Testis (tissue), 5 donors: ENCODE data around the gene DRG2. TPM values are rescaled to one million over a fixed set of nuclear protein-coding genes. Genes with fewer than 3 reads are reported as not detected.

Source experiments
- DNase-seq: peaks from one replicate; pipeline ENCODE4 v3.0.0-alpha.2; 2019
- H3K27ac ChIP-seq, 2 donors: fragments of 200-600 bp; sonication (generic); one replicate each; pipeline ENCODE4 v1.5.1; 2019
- H3K27me3 ChIP-seq: fragments of 200-600 bp; sonication (generic); one replicate; pipeline ENCODE4 v1.5.1; 2019
- H3K36me3 ChIP-seq: fragments of 200-600 bp; sonication (generic); one replicate; pipeline ENCODE4 v1.5.1; 2017; ENCODE audit warnings: low read depth; ENCODE audit errors: missing control alignments
- H3K4me1 ChIP-seq: fragments of 200-600 bp; sonication (generic); one replicate; pipeline ENCODE4 v1.5.1; 2019
- H3K4me3 ChIP-seq, 2 donors: fragments of 200-600 bp; sonication (generic); one replicate each; pipeline ENCODE4 v1.5.1; 2017 to 2019
- H3K9me3 ChIP-seq: fragments of 200-600 bp; sonication (generic); one replicate; pipeline ENCODE4 v1.5.1; 2017
- POLR2A ChIP-seq: fragments of 450-650 bp; IDR thresholded peaks from one replicate; pipeline ENCODE4 v1.6.1; 2017; ENCODE audit warnings: antibody characterized with exemption, mild to moderate bottlenecking, moderate library complexity
- WGBS, 2 donors: methylation state at CpG; one replicate each; pipeline ENCODE4 v1.1.5; 2018; 5-methylcytosine and 5-hydroxymethylcytosine counted together
- intact Hi-C: fragments of 100-400 bp; cut with DNase I; formaldehyde crosslinking; loops from one replicate; pipeline ENCODE4 v1.15.1; 2023; ENCODE audit warnings: low total_unique reads
- long read RNA-seq, 2 donors: transcript quantifications; one replicate each; lab custom pipeline, GENCODE V29; 2026
- polyA plus RNA-seq: library from polyadenylated mRNA; stranded (reverse); fragments of 350-450 nt; fragmentation: Illumina TruSeq; extraction: RNeasy Lipid Tissue Mini Kit (QIAGEN cat#74804); gene quantifications from one replicate; pipeline ENCODE4 v1.2.3, GENCODE V29; 2014; ENCODE audit warnings: low read depth, low replicate concordance; ENCODE audit not compliant: insufficient read depth
- total RNA-seq, 2 donors: library from RNA; depleted of rRNA; stranded (reverse); fragments of >200 nt; gene quantifications; one replicate each; pipeline ENCODE4 v1.2.3, GENCODE V29; 2016
- TF ChIP-seq, protein P1 (sequence below), 3 experiments: fragments of 450-650 bp in 2 of 3; fragments of 200-600 bp in 1 of 3; sonication (generic) in 1 of 3; IDR thresholded peaks; one replicate each; pipeline ENCODE4 v1.5.1; 2016 to 2019; ENCODE audit warnings: antibody characterized with exemption in 3 of 3, mild to moderate bottlenecking in 2 of 3, moderate library complexity in 1 of 3

Gene DRG2, protein sequence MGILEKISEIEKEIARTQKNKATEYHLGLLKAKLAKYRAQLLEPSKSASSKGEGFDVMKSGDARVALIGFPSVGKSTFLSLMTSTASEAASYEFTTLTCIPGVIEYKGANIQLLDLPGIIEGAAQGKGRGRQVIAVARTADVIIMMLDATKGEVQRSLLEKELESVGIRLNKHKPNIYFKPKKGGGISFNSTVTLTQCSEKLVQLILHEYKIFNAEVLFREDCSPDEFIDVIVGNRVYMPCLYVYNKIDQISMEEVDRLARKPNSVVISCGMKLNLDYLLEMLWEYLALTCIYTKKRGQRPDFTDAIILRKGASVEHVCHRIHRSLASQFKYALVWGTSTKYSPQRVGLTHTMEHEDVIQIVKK
- total RNA-seq (10 to 100 TPM; 42.9 to 43.1 TPM), polyA plus RNA-seq (26.0 TPM)
- long read RNA-seq, donor 1, transcript DRG2-201 (13 exons, 1,964 nt) = major isoform, 18 of 19 reads
- long read RNA-seq, donor 1, partial matches to known transcripts = 0 of 19 reads
- long read RNA-seq, donor 1, other reads (novel, unspliced or antisense) = 0 of 19 reads
- long read RNA-seq, donor 2, transcript DRG2-201 (13 exons, 1,964 nt) = major isoform, 6 of 7 reads
- long read RNA-seq, donor 2, partial matches to known transcripts = 0 of 7 reads
- long read RNA-seq, donor 2, other reads (novel, unspliced or antisense) = 0 of 7 reads

DNA sequence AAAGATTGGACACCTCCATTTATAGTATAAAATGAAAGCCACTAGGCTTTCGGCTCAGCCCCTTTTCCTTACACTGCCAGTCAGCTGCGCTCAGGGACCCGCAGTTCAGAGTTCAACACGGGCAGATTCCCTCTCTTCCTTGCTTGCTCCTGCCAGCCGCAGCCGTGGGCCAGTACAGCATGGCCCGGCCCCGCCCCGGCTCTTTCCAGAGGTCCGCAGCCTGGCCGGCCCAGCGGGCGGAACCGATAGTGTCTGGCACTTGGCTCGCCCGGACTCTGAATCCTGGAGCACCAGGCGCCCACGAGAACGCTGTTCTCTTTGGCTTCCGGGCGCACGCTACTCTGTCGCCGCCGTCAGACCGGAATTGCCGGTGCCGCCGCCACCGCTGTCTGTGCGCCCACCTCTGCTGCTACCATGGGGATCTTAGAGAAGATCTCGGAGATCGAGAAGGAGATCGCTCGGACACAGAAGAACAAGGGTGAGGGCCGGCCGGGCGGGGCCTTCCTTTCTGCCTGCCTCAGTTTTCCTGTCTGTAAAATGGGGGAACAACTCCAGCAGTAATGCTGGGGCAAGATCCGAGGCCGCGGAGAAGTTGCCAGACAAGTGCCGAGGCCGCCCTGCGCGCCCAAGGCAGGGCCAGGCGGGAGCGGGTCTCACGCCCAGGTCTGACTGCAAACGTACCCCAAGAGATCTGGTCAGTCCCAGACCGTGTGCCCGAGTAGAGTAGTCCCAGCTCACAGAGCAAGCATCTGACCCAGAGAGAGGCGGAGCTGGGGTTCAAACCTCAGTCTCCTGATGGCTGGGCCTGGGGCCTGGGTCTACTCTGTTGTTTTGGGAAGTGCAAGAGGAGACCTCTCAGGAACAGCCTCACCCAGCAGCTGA lies at the start of gene DRG2:
DRG2 (plus strand) TSS at position 339 of the 882 bp plus-strand sequence; CDS start at position 415, 76 bp downstream.
- Histone ChIP-seq H3K4me1 (peaks cover 6% of the 10 kb centered on the region), H3K36me3 (no peaks in the 10 kb centered on the region), H3K4me3 (peak within 1 kb of the TSS; percentile 76 to 86), H3K9me3 (no peaks in the 10 kb centered on the region), H3K27me3 (no peaks in the 10 kb centered on the region), H3K27ac (peak within 1 kb of the TSS; percentile 46 to 76)
- intact Hi-C loops = no loop called here
- TF ChIP-seq, protein P1, sequence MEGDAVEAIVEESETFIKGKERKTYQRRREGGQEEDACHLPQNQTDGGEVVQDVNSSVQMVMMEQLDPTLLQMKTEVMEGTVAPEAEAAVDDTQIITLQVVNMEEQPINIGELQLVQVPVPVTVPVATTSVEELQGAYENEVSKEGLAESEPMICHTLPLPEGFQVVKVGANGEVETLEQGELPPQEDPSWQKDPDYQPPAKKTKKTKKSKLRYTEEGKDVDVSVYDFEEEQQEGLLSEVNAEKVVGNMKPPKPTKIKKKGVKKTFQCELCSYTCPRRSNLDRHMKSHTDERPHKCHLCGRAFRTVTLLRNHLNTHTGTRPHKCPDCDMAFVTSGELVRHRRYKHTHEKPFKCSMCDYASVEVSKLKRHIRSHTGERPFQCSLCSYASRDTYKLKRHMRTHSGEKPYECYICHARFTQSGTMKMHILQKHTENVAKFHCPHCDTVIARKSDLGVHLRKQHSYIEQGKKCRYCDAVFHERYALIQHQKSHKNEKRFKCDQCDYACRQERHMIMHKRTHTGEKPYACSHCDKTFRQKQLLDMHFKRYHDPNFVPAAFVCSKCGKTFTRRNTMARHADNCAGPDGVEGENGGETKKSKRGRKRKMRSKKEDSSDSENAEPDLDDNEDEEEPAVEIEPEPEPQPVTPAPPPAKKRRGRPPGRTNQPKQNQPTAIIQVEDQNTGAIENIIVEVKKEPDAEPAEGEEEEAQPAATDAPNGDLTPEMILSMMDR (IDR thresholded peaks at IDR 0.05) = no peak
- TF ChIP-seq POLR2A = no peak
- WGBS, 2 donors = 0 to 2% methylated on average over 3 to 52 of the region's 52 CpGs
- DNase-seq = peak; percentile 92

DNA sequence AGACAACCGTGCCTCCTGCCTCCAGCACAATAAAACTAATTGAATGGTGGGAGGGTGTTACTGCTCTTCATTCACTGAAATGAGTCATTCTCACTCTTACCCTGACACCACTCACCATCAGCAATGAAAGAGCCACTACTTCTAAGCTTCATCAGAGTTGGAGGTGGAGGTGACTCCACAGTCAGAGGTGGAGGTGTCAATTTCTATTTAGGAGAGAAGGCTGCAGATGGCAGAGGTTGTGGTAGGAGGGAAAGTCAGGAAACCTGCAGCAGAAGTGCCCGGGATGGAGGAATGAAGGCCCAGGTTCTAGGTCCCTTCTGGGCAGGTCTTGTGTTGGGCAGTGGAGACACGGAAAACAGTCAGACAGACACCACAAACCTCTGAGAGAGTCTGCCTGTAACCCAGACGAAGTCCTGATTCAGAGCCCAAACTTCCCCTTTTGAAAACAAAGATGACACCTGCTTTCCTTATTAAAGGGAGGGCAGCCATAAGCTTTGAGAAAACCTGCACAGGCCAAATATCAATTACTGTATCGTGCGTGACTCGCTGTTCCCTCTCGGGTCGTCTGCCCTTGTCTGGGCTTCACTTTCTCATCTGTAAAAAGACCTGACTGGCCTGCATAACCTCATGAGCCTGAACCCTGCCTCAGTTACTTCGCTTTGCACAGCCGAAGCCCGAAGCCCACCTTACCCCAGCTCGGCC lies 49.4 kb upstream of the DRG2 start:
- WGBS, 2 donors = 5 to 8% methylated on average over 12 to 13 of the region's 13 CpGs
- Histone ChIP-seq H3K4me1 (peaks cover 24% of the 10 kb centered on the region), H3K27ac (peak overlapping the region; percentile 35 to 47)

DNA sequence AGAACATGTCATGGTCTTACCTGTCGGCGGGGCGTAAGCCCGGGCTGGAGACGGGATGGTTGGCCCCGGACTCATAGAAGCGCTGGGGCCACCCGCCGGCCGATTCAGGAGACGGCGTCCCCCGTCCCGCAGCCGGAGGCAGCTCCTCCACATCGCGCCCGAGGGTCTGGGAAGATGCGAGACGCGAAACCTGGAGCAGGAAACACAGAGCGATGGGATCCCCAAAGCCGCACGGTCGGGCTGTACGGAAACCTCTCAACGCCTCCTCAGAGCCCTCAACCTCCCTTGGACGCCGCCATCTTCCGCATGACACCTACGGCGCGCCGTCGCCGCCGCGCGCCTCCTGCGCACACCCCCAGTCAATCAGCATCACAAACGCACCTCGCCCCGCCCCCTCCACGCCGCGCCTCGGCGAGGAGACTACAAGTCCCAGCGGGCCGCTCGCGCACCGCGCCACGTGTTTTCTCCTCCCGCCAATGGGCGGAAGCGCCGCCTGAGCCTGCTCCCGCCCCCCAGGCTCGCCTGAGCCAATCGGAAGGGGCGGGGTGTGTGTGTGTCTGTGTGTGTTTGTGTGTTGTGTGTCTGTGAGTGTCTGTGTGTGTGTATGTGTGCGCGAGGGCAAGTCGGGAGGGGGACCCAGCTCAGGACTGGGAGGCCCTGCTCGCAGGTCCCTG lies 48.8 kb upstream of the DRG2 start, which contains the start of the genes ATPAF2 and GID4:
ATPAF2 (minus strand) TSS at position 308 of the 674 bp plus-strand sequence; CDS start at position 153, 155 bp downstream.
GID4 (plus strand) TSS at position 548 of the 674 bp plus-strand sequence; CDS start at position 605, 57 bp downstream.
- 0 to 1% methylated on average over 3 to 67 of the region's 67 CpGs for WGBS, 2 donors
- intact Hi-C loops = loop anchor here (10.0 kb wide), 2 partner anchors 144 to 354 kb away; partner anchors contain the start of gene RAI1
- no peaks in the 10 kb centered on the region for H3K9me3 ChIP-seq
- H3K27me3 ChIP-seq = no peaks in the 10 kb centered on the region
- peak within 1 kb of the TSS; percentile 82 to 83 for H3K27ac ChIP-seq
- peak; percentile 100 for DNase-seq
- H3K4me1 ChIP-seq = peaks cover 24% of the 10 kb centered on the region
- H3K4me3 ChIP-seq = peak within 1 kb of the TSS; percentile 75 to 83
- TF ChIP-seq, protein P1 (IDR thresholded peaks at IDR 0.05) = peak in 1 of 3 experiments; percentile 15
- no peak for TF ChIP-seq POLR2A
- no peaks in the 10 kb centered on the region for H3K36me3 ChIP-seq

More for the DNA sequence above, 49.4 kb upstream of the DRG2 start:
- Histone ChIP-seq H3K27me3 (no peaks in the 10 kb centered on the region), H3K9me3 (no peaks in the 10 kb centered on the region), H3K4me3 (peak overlapping the region; percentile 75 to 83), H3K36me3 (no peaks in the 10 kb centered on the region)
- intact Hi-C loops = loop anchor here (10.0 kb wide), 2 partner anchors 143 to 353 kb away; partner anchors contain the start of gene RAI1
- TF ChIP-seq POLR2A = no peak
- TF ChIP-seq, protein P1 (IDR thresholded peaks at IDR 0.05) = no peak
- DNase-seq = no peak
